IMR-90 (cell line): Measurements from ENCODE around the gene NEDD4L. TPM values are rescaled to one million over a fixed set of nuclear protein-coding genes. Genes with fewer than 3 reads are reported as not detected.

Experiments used
- ATAC-seq: fragments of 200-7000 bp; cut with Tn5 transposase; 2 replicates; pipeline ENCODE4 v1.9.1; 2020; ENCODE audit warnings: low read depth, mild to moderate bottlenecking, moderate library complexity
- BruUV-seq: library from RNA; stranded (reverse); fragments of 400-500 nt; replicated peaks from 2 replicates; lab custom pipeline; 2021; lab: Mats Ljungman, UMichigan
- CTCF ChIA-PET: fragments of 300-600 bp; formaldehyde crosslinking; extraction: SDS; loops from one replicate; lab custom pipeline; 2021; ENCODE audit warnings: antibody characterized with exemption; lab: Yijun Ruan, JAX
- POLR2A ChIA-PET: fragments of 300-600 bp; sonication (Branson Sonifier 250); formaldehyde crosslinking; loops from one replicate; lab custom pipeline; 2022; ENCODE audit warnings: antibody characterized with exemption; ENCODE audit not compliant: unreplicated experiment; lab: Charles Lee
- DNase-seq: peaks from one replicate; pipeline ENCODE4 v3.0.0; 2013
- H2AFZ ChIP-seq: replicated peaks from 2 replicates; pipeline ENCODE3; 2013; ENCODE audit warnings: low read length, mild to moderate bottlenecking; ENCODE audit not compliant: poor library complexity
- H2AK5ac ChIP-seq: 2 replicates; pipeline ENCODE4 v1.6.1; 2013; ENCODE audit warnings: low read depth, low read length, inconsistent platforms
- H2AK9ac ChIP-seq: replicated peaks from 2 replicates; pipeline ENCODE3; 2013; ENCODE audit warnings: mild to moderate bottlenecking, low read depth, low read length, moderate library complexity; ENCODE audit not compliant: poor library complexity
- H2BK120ac ChIP-seq: 2 replicates; pipeline ENCODE4 v1.6.1; 2013; ENCODE audit warnings: low read depth, low read length, inconsistent platforms
- H2BK15ac ChIP-seq: 3 replicates; pipeline ENCODE4 v1.6.1; 2013; ENCODE audit warnings: low read depth, low read length, inconsistent platforms
- H2BK20ac ChIP-seq: 2 replicates; pipeline ENCODE4 v1.6.1; 2013; ENCODE audit warnings: low read depth, mild to moderate bottlenecking, inconsistent platforms, low read length, moderate library complexity
- H2BK5ac ChIP-seq: 2 replicates; pipeline ENCODE4 v1.6.1; 2013; ENCODE audit warnings: mild to moderate bottlenecking, low read depth, low read length, inconsistent platforms; ENCODE audit not compliant: poor library complexity, severe bottlenecking
- H3K14ac ChIP-seq: replicated peaks from 2 replicates; pipeline ENCODE4 v1.6.1; 2013; ENCODE audit warnings: low read depth, low read length, inconsistent platforms
- H3K18ac ChIP-seq: 2 replicates; pipeline ENCODE4 v1.6.1; 2013; ENCODE audit warnings: low read depth, low read length, control low read depth
- H3K23ac ChIP-seq: 2 replicates; pipeline ENCODE4 v1.6.1; 2013; ENCODE audit warnings: low read depth, low read length, inconsistent platforms
- H3K27ac ChIP-seq: 2 replicates; pipeline ENCODE4 v1.5.1; 2013; ENCODE audit warnings: mild to moderate bottlenecking, control low read depth, low read length; ENCODE audit not compliant: insufficient read depth
- H3K27me3 ChIP-seq: 2 replicates; pipeline ENCODE4 v1.6.1; 2013; ENCODE audit warnings: low read length; ENCODE audit not compliant: control insufficient read depth, insufficient read depth
- H3K36me3 ChIP-seq: 2 replicates; pipeline ENCODE4 v1.6.1; 2013; ENCODE audit warnings: low read length, mixed read lengths; ENCODE audit not compliant: control insufficient read depth, insufficient read depth
- H3K4ac ChIP-seq: 2 replicates; pipeline ENCODE4 v1.6.1; 2013; ENCODE audit warnings: low read depth, low read length, inconsistent platforms
- H3K4me1 ChIP-seq: 2 replicates; pipeline ENCODE4 v1.6.1; 2013; ENCODE audit warnings: low read length, mixed read lengths; ENCODE audit not compliant: control insufficient read depth, insufficient read depth
- H3K4me2 ChIP-seq: 2 replicates; pipeline ENCODE4 v1.6.1; 2013; ENCODE audit warnings: low read depth, mild to moderate bottlenecking, control low read depth, low read length, moderate library complexity
- H3K4me3 ChIP-seq: 2 replicates; pipeline ENCODE4 v1.5.1; 2013; ENCODE audit warnings: low read depth, mild to moderate bottlenecking, control low read depth, low read length, moderate library complexity; ENCODE audit not compliant: insufficient read depth
- H3K56ac ChIP-seq: 2 replicates; pipeline ENCODE4 v1.6.1; 2013; ENCODE audit warnings: low read length, inconsistent platforms; ENCODE audit not compliant: insufficient read depth; ENCODE audit errors: extremely low read depth
- H3K79me1 ChIP-seq, 2 experiments: 2 replicates each; pipeline ENCODE4 v1.6.1; 2013; ENCODE audit warnings: low read length in 2 of 2, inconsistent platforms in 1 of 2, low read depth in 1 of 2
- H3K9ac ChIP-seq: 2 replicates; pipeline ENCODE4 v1.6.1; 2013; ENCODE audit warnings: low read depth, low read length, control low read depth
- H3K9me1 ChIP-seq: 2 replicates; pipeline ENCODE4 v1.6.1; 2013; ENCODE audit warnings: low read length, inconsistent platforms; ENCODE audit not compliant: insufficient read depth
- H3K9me3 ChIP-seq: 2 replicates; pipeline ENCODE4 v1.6.1; 2013; ENCODE audit warnings: low read length; ENCODE audit not compliant: control insufficient read depth, insufficient read depth
- H4K20me1 ChIP-seq: 2 replicates; pipeline ENCODE4 v1.6.1; 2013; ENCODE audit warnings: low read length, inconsistent platforms; ENCODE audit not compliant: insufficient read depth
- H4K5ac ChIP-seq: 2 replicates; pipeline ENCODE4 v1.6.1; 2013; ENCODE audit warnings: mild to moderate bottlenecking, low read depth, low read length, control low read depth
- H4K8ac ChIP-seq, 2 experiments: 2 replicates each; pipeline ENCODE4 v1.6.1; 2013; ENCODE audit warnings: low read depth in 2 of 2, low read length in 2 of 2, control low read depth in 1 of 2, inconsistent platforms in 1 of 2
- H4K91ac ChIP-seq: 2 replicates; pipeline ENCODE4 v1.6.1; 2013; ENCODE audit warnings: low read depth, low read length, inconsistent platforms; ENCODE audit not compliant: insufficient read depth
- BHLHE40 ChIP-seq: fragments of 150-350 bp; IDR thresholded peaks from 2 replicates; pipeline ENCODE4 v1.6.1; 2016; ENCODE audit warnings: mild to moderate bottlenecking, low read depth, low read length
- CEBPB ChIP-seq: IDR thresholded peaks from 2 replicates; pipeline ENCODE4 v1.6.1; 2012; ENCODE audit warnings: low read depth, low read length, improper control_type of control experiment
- CTCF ChIP-seq: conservative IDR thresholded peaks from 2 replicates; pipeline ENCODE4 v1.5.1; 2012; ENCODE audit warnings: mild to moderate bottlenecking, low read depth, low read length, improper control_type of control experiment
- ELK1 ChIP-seq: fragments of 150-350 bp; IDR thresholded peaks from 2 replicates; pipeline ENCODE4 v1.6.1; 2016; ENCODE audit warnings: low read depth, mild to moderate bottlenecking, low read length, moderate library complexity, borderline replicate concordance
- MAZ ChIP-seq: IDR thresholded peaks from 2 replicates; pipeline ENCODE4 v1.6.1; 2012; ENCODE audit warnings: low read depth, mild to moderate bottlenecking, low read length, improper control_type of control experiment, moderate library complexity, borderline replicate concordance
- MXI1 ChIP-seq: IDR thresholded peaks from 2 replicates; pipeline ENCODE4 v1.6.1; 2012; ENCODE audit warnings: low read depth, mild to moderate bottlenecking, low read length, moderate library complexity, borderline replicate concordance
- RFX5 ChIP-seq: IDR thresholded peaks from 2 replicates; pipeline ENCODE4 v1.8.0; 2012; ENCODE audit warnings: low read depth, mild to moderate bottlenecking, low read length, moderate library complexity
- SMC3 ChIP-seq: fragments of 150-350 bp; IDR thresholded peaks from 2 replicates; pipeline ENCODE4 v1.6.1; 2016; ENCODE audit warnings: low read depth, mild to moderate bottlenecking, antibody characterized with exemption, low read length, moderate library complexity
- WGBS, 2 experiments: methylation state at CpG; one replicate each; pipeline versions ENCODE4 v1.1.5 to v1.1.7; 2013; ENCODE audit warnings: missing lambda C conversion rate in 2 of 2; ENCODE audit not compliant: insufficient read length in 1 of 2; ENCODE audit errors: extremely low coverage in 2 of 2; 5-methylcytosine and 5-hydroxymethylcytosine counted together
- dilution Hi-C: fragments of 300-500 bp; cut with HindIII; formaldehyde crosslinking; loops from one replicate; pipeline ENCODE4 v1.14.3; 2018; ENCODE audit warnings: low sequenced_read_pairs; ENCODE audit not compliant: unreplicated experiment
- in situ Hi-C: fragments of 300-500 bp; cut with MboI; formaldehyde crosslinking; loops from 3 replicates; pipeline ENCODE4 v1.14.3; 2019; ENCODE audit warnings: low sequenced_read_pairs, inconsistent platforms, mixed read lengths
- intact Hi-C: fragments of 100-400 bp; cut with micrococcal nuclease; formaldehyde crosslinking; loops from 2 replicates; pipeline ENCODE4 v1.10.0; 2022
- polyA plus RNA-seq, 3 experiments: library from polyadenylated mRNA; depleted of rRNA; stranded (reverse); fragments of >200 nt; gene quantifications; 2 replicates each; pipeline ENCODE4 v1.2.3, GENCODE V29; 2012; ENCODE audit warnings: low replicate concordance in 1 of 3
- total RNA-seq: library from RNA; depleted of rRNA; stranded (reverse); fragments of >200 nt; gene quantifications from 2 replicates; pipeline ENCODE4 v1.2.3, GENCODE V29; 2012

NEDD4L gene
- total and polyA plus RNA-seq, 2 of the 4 experiments (the other 2 are of a cell fraction) = 10.0 to 10.9 TPM

GRCh38 chr18:58201268-58201667 is 157.2 kb downstream of the NEDD4L start:
- no peak overlapping the region for H2BK15ac ChIP-seq
- H3K4me2 ChIP-seq = no peak overlapping the region
- no peak overlapping the region for H2AK5ac ChIP-seq
- dilution Hi-C loops = no loop called here
- peaks cover 8% of the 10 kb centered on the region for H3K4me1 ChIP-seq
- no peak overlapping the region for H3K4ac ChIP-seq
- no peak overlapping the region for H4K8ac ChIP-seq
- ChIA-PET POLR2A (no interaction called here), CTCF (no interaction called here)
- H3K56ac ChIP-seq = no peak overlapping the region
- H2AK9ac ChIP-seq = no peak overlapping the region
- H3K18ac ChIP-seq = no peak overlapping the region
- no peak overlapping the region for H3K9ac ChIP-seq
- no CpG with 5 or more reads among the region's 5 CpGs for WGBS, 2 experiments
- H2AFZ ChIP-seq = no peak overlapping the region
- no peak overlapping the region for H3K23ac ChIP-seq
- H2BK20ac ChIP-seq = no peak overlapping the region
- H3K27me3 ChIP-seq = no peaks in the 10 kb centered on the region
- ATAC-seq (no peak), DNase-seq (no peak)
- no peak overlapping the region for H3K27ac ChIP-seq
- H3K4me3 ChIP-seq = no peak overlapping the region
- peaks cover 3 to 5% of the 10 kb centered on the region in 2 experiments for H3K79me1 ChIP-seq
- in situ Hi-C loops = no loop called here
- H3K14ac ChIP-seq = no peak overlapping the region
- no TSS peak for BruUV-seq
- no peaks in the 10 kb centered on the region for H4K20me1 ChIP-seq
- H2BK5ac ChIP-seq = no peak overlapping the region
- no peak overlapping the region for H2BK120ac ChIP-seq
- no peaks in the 10 kb centered on the region for H3K9me3 ChIP-seq
- TF ChIP-seq CEBPB = no peak
- no peak for TF ChIP-seq BHLHE40
- TF ChIP-seq ELK1 = no peak
- no peak for TF ChIP-seq MXI1
- TF ChIP-seq MAZ = no peak
- TF ChIP-seq CTCF = no peak
- TF ChIP-seq RFX5 = no peak
- TF ChIP-seq SMC3 = no peak
- H4K5ac ChIP-seq = no peak overlapping the region
- intact Hi-C loops = no loop called here
- no peak overlapping the region for H4K91ac ChIP-seq
- no peaks in the 10 kb centered on the region for H3K36me3 ChIP-seq
- peaks cover 13% of the 10 kb centered on the region for H3K9me1 ChIP-seq
